K562 (cell line): ENCODE measurements around the gene MPPED2. TPM values are rescaled to one million over a fixed set of nuclear protein-coding genes. Genes with fewer than 3 reads are reported as not detected.

ENCODE experiments used
- ATAC-seq: fragments of 200-7000 bp; cut with Tn5 transposase; 3 replicates; pipeline ENCODE4 v1.9.1; 2020; ENCODE audit warnings: moderate library complexity
- BruUV-seq: library from RNA; stranded (reverse); fragments of 400-500 nt; replicated peaks from 2 replicates; lab custom pipeline; 2021; lab: Mats Ljungman, UMichigan
- CTCF ChIA-PET: fragments of 300-600 bp; formaldehyde crosslinking; extraction: SDS; loops from one replicate; lab custom pipeline; 2021; ENCODE audit warnings: low intra/inter-chr PET ratio; lab: Yijun Ruan, JAX
- POLR2A ChIA-PET: fragments of 300-600, 350-650 bp; sonication (Branson Sonifier 250); formaldehyde crosslinking; extraction: SDS; loops from one replicate; lab custom pipeline; 2021; ENCODE audit warnings: antibody characterized with exemption, inconsistent platforms; lab: Yijun Ruan, JAX
- DNase-seq, 4 experiments: peaks; one replicate each; pipeline versions ENCODE4 v3.0.0 to v3.0.0-alpha.2; 2011 to 2018; ENCODE audit warnings: low spot score in 3 of 4, mixed read lengths in 3 of 4; ENCODE audit errors: extremely low read depth in 1 of 4
- FAIRE-seq: peaks from 2 replicates; lab custom pipeline; 2011; peaks lifted over from hg19 to GRCh38; lab: Jason Lieb, UNC
- H2AFZ ChIP-seq: 2 replicates; pipeline ENCODE4 v1.6.0; 2011; ENCODE audit warnings: low read depth, low read length, control low read depth, inconsistent platforms
- H3K27ac ChIP-seq: fragments of 200-600 bp; 3 replicates; pipeline ENCODE4 v1.8.0; 2011; ENCODE audit warnings: low read depth, mild to moderate bottlenecking, control low read depth, inconsistent platforms, low read length, moderate library complexity, mixed read lengths; ENCODE audit errors: extremely low read depth
- H3K27me3 ChIP-seq, 2 experiments: fragments of 300-600 bp in 1 of 2; 2 replicates in 1 of 2; 3 replicates in 1 of 2; pipeline versions ENCODE4 v1.6.0 to v1.8.0; 2011; ENCODE audit warnings: inconsistent platforms in 2 of 2, low read length in 2 of 2, mild to moderate bottlenecking in 1 of 2, mixed read lengths in 1 of 2, moderate library complexity in 1 of 2; ENCODE audit not compliant: control insufficient read depth in 2 of 2, insufficient read depth in 2 of 2
- H3K36me3 ChIP-seq: fragments of 300-600 bp; 3 replicates; pipeline ENCODE4 v1.8.0; 2011; ENCODE audit warnings: mild to moderate bottlenecking, low read length, inconsistent platforms; ENCODE audit not compliant: control insufficient read depth, insufficient read depth
- H3K4me1 ChIP-seq, 2 experiments: fragments of 200-600 bp in 1 of 2; replicated peaks in 1 of 2; 2 replicates in 1 of 2; 3 replicates in 1 of 2; pipeline versions ENCODE4 v1.5.1 to v1.8.0; 2011; ENCODE audit warnings: inconsistent platforms in 2 of 2, low read length in 2 of 2, mild to moderate bottlenecking in 1 of 2, mixed read lengths in 1 of 2, moderate library complexity in 1 of 2; ENCODE audit not compliant: control insufficient read depth in 2 of 2, insufficient read depth in 2 of 2
- H3K4me2 ChIP-seq: 2 replicates; pipeline ENCODE4 v1.6.1; 2011; ENCODE audit warnings: low read length, control low read depth, inconsistent platforms, mixed read lengths; ENCODE audit not compliant: insufficient read depth
- H3K4me3 ChIP-seq: fragments of 200-600 bp; sonication (generic), shearing (Covaris generic); 2 replicates; pipeline ENCODE4 v1.5.1; 2016; ENCODE audit warnings: control low read depth, inconsistent platforms
- H3K79me2 ChIP-seq: fragments of 200-600 bp; 3 replicates; pipeline ENCODE4 v1.8.0; 2011; ENCODE audit warnings: low read length, inconsistent platforms; ENCODE audit not compliant: control insufficient read depth, insufficient read depth
- H3K9ac ChIP-seq, 2 experiments: 2 replicates each; pipeline versions ENCODE4 v1.6.0 to v1.6.1; 2011; ENCODE audit warnings: low read depth in 2 of 2, low read length in 2 of 2, control low read depth in 1 of 2, inconsistent platforms in 1 of 2, mild to moderate bottlenecking in 1 of 2, mixed read lengths in 1 of 2; ENCODE audit not compliant: insufficient read depth in 1 of 2
- H3K9me1 ChIP-seq: one replicate; pipeline ENCODE4 v1.6.0; 2011; ENCODE audit warnings: inconsistent platforms, mild to moderate bottlenecking, low read length, moderate library complexity; ENCODE audit not compliant: control insufficient read depth, insufficient read depth
- H3K9me3 ChIP-seq: replicated peaks from 2 replicates; pipeline ENCODE4 v1.5.1; 2011; ENCODE audit warnings: low read depth, low read length, inconsistent platforms; ENCODE audit not compliant: control insufficient read depth, insufficient read depth
- H4K20me1 ChIP-seq: replicated peaks from 2 replicates; pipeline ENCODE4 v1.6.1; 2011; ENCODE audit warnings: low read length, inconsistent platforms, mixed read lengths; ENCODE audit not compliant: control insufficient read depth, insufficient read depth
- JUND ChIP-seq, 2 experiments: IDR thresholded peaks; 2 replicates in 1 of 2; 3 replicates in 1 of 2; pipeline ENCODE4 v1.6.1; 2011; ENCODE audit warnings: borderline replicate concordance in 2 of 2, low read depth in 2 of 2, low read length in 2 of 2, improper control_type of control experiment in 1 of 2, missing biosample characterization in 1 of 2, missing genetic modification characterization in 1 of 2, missing genetic modification reagents in 1 of 2
- LEF1 ChIP-seq: fragments of 450-650 bp; IDR thresholded peaks from 2 replicates; pipeline ENCODE4 v1.6.1; 2016; ENCODE audit warnings: mild to moderate bottlenecking
- NCOR1 ChIP-seq: fragments of 450-650 bp; IDR thresholded peaks from 2 replicates; pipeline ENCODE4 v1.6.1; 2016; ENCODE audit warnings: mild to moderate bottlenecking, moderate library complexity
- PATZ1 ChIP-seq: fragments of 250-450 bp; sonication (Bioruptor Pico); IDR thresholded peaks from 2 replicates; pipeline ENCODE4 v1.5.0; 2020; ENCODE audit warnings: mild to moderate bottlenecking, borderline replicate concordance
- SMAD4 ChIP-seq: fragments of 250-450 bp; sonication (Bioruptor Pico); conservative IDR thresholded peaks from 2 replicates; pipeline ENCODE4 v1.8.0; 2021; ENCODE audit warnings: inconsistent platforms, mild to moderate bottlenecking, moderate library complexity
- ZNF592 ChIP-seq: fragments of 450-650 bp; IDR thresholded peaks from 2 replicates; pipeline ENCODE4 v1.6.1; 2017; ENCODE audit warnings: antibody characterized with exemption, mild to moderate bottlenecking
- WGBS: fragments of 100-300 bp; shearing (Covaris generic); methylation state at CpG from one replicate; pipeline ENCODE4 v1.1.6; 2016; ENCODE audit warnings: low coverage, mixed read lengths; ENCODE audit not compliant: insufficient coverage; ENCODE audit errors: missing lambda C conversion rate; 5-methylcytosine and 5-hydroxymethylcytosine counted together
- in situ Hi-C: fragments of 300-500 bp; cut with MboI; formaldehyde crosslinking; loops from 4 replicates; pipeline ENCODE4 v1.15.0; 2018; ENCODE audit warnings: inconsistent platforms, mixed read lengths
- intact Hi-C: fragments of 100-400 bp; cut with micrococcal nuclease; formaldehyde crosslinking; loops from 2 replicates; pipeline ENCODE4 v1.14.2; 2022
- polyA plus RNA-seq, 8 experiments: library from polyadenylated mRNA; depleted of rRNA in 4 of 8; stranded (reverse) in 5 of 8; unstranded in 3 of 8; fragments of >200 nt; fragmentation: Nextera tagmentation in 2 of 8; fragmentation: Illumina TruSeq in 1 of 8; extraction: Ambion mirVana in 2 of 8; extraction: Trizol in 1 of 8; gene quantifications; 2 replicates each; pipeline versions ENCODE4 v1.2.1 to v1.2.3, GENCODE V29; 2011 to 2014; ENCODE audit warnings: inconsistent platforms in 1 of 8, missing spikeins in 1 of 8
- total RNA-seq, 7 experiments: library from RNA; depleted of rRNA in 6 of 7; stranded (reverse); fragments of >200 nt in 6 of 7; fragmentation: Illumina TruSeq in 2 of 7; extraction: Trizol in 2 of 7; gene quantifications; 2 replicates each; pipeline versions ENCODE4 v1.2.1 to v1.2.3, GENCODE V29; 2011 to 2021; ENCODE audit warnings: low replicate concordance in 1 of 7
- TF ChIP-seq, protein P1 (sequence below): fragments of 450-650 bp; formaldehyde crosslinking; IDR thresholded peaks from 2 replicates; pipeline ENCODE4 v1.4.0; 2020; ENCODE audit warnings: mild to moderate bottlenecking, moderate library complexity

Gene MPPED2
- total and polyA plus RNA-seq, 9 of the 15 experiments (the other 6 are each of a cell fraction or from before 2014, with no cell fraction given): not detected

GRCh38 chr11:30481796-30482195, 104.4 kb downstream of the MPPED2 start (continued):
- no peak for TF ChIP-seq ZNF592

DNA sequence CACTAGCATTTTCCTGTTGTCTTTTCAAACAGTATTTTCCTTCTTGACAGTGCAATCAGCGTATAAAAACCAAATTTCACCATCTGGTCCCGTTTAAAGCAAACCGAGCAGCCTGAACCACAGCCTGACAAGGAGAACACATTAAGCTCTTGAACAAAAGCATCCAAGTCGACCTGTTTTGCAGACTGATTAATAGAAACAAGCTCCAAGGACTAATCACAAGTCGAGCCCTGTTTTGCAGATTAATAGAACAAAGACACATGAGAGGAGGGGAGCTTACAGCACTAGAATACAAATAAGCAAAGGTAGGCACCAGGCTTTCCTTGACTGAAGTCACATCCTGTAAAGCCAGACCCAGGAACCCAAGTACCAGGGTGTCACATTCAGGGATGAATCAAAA, 104.8 kb downstream of the MPPED2 start:
- intact Hi-C loops: no loop called here
- Histone ChIP-seq H3K9ac (no peak overlapping the region), H3K9me3 (no peaks in the 10 kb centered on the region), H3K27ac (no peak overlapping the region), H3K4me1 (no peaks in the 10 kb centered on the region), H3K4me3 (no peak overlapping the region), H3K36me3 (no peaks in the 10 kb centered on the region), H3K27me3 (no peaks in the 10 kb centered on the region), H3K4me2 (no peak overlapping the region), H3K79me2 (no peaks in the 10 kb centered on the region), H3K9me1 (no peaks in the 10 kb centered on the region), H4K20me1 (no peaks in the 10 kb centered on the region), H2AFZ (no peak overlapping the region)
- no peak for ATAC-seq
- CTCF ChIA-PET: no interaction called here
- TF ChIP-seq SMAD4 (CRISPR knock-in tag): no peak
- TF ChIP-seq JUND (IDR thresholded peaks at IDR 0.05; ENCODE audit: borderline replicate concordance, low read depth, low read length): no peak
- TF ChIP-seq JUND (tag; IDR thresholded peaks at IDR 0.05; ENCODE audit: borderline replicate concordance, low read depth, low read length): no peak
- no peak for TF ChIP-seq NCOR1
- TF ChIP-seq LEF1: no peak
- no peak for TF ChIP-seq PATZ1 (CRISPR knock-in tag)
- TF ChIP-seq, protein P1, sequence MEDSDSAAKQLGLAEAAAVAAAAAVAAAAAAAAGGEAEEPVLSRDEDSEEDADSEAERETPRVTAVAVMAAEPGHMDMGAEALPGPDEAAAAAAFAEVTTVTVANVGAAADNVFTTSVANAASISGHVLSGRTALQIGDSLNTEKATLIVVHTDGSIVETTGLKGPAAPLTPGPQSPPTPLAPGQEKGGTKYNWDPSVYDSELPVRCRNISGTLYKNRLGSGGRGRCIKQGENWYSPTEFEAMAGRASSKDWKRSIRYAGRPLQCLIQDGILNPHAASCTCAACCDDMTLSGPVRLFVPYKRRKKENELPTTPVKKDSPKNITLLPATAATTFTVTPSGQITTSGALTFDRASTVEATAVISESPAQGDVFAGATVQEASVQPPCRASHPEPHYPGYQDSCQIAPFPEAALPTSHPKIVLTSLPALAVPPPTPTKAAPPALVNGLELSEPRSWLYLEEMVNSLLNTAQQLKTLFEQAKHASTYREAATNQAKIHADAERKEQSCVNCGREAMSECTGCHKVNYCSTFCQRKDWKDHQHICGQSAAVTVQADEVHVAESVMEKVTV: no peak
- in situ Hi-C loops: no loop called here
- FAIRE-seq: no peak
- no TSS peak for BruUV-seq
- POLR2A ChIA-PET: no interaction called here
- DNase-seq: no peak
- WGBS: 0% methylated on average over 5 of the region's 5 CpGs
